Measurements from ENCODE around the gene CPEB2. TPM values are rescaled to one million over a fixed set of nuclear protein-coding genes. Genes with fewer than 3 reads are reported as not detected.
"Not testable (repeated sequence)": the region's sequence is repeated elsewhere in the genome, so short reads cannot be mapped to it uniquely, and the experiment has no call there.

CPEB2 gene
- total RNA-seq, 1 donor from 2014 or later = 27.8 TPM

DNA sequence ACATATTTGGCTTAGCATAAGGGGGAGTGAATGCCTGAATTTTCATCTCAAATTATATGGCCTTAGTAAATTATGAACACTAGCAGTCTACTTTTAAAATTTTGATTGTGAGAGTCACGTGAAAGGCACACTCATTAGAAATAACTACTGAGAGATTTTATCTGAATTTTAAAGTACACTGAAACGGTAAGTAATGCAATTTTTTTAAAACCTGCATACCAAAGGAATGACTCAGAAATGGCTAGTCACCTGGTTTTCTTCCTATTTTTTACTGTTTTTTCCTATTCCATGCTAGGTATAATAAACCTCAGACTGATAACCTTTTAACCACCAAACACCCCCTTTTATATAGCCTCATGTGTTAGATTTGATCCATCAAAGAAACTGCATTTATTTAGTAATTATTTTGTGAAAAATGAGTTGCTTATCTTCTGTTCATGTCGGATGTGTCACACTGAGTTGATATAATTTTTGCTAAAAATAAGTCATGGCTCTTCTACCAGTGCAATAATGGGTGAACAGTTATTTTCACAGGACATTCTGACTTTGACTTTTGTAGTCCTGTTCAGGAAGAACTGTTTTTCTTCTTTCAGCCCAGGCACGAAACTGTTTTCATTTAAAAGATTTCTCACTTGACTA is 40.4 kb downstream of the CPEB2 start:
- DNase-seq (ENCODE audit: extremely low read depth, low read depth, low spot score) = peak; percentile 42

- no peak for DNase-seq (ENCODE audit: extremely low read depth, low read depth, low spot score)
Measured at GRCh38 chr4:15043226-15043625, 40.9 kb downstream of the CPEB2 start.

DNA sequence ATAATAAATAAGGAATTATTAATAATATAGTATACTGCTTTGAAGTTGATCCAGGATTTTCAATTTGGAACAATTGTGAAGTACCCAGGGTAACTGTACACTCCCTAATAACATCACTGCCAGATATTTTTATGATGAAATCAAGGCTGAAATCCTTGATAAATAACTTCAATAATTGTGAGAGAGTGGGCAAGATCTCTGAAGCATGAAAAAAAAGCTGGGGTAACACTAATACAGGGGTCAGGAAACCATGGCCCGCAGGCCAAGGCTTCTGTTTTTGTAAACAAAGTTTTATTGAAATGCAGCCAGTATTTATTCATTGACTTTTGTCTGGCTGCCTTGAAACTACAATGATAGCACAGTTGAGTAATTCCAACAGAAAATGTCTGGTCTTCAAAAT is 41.6 kb downstream of the CPEB2 start:
- no peak for DNase-seq (ENCODE audit: extremely low read depth, low read depth, low spot score)

DNA sequence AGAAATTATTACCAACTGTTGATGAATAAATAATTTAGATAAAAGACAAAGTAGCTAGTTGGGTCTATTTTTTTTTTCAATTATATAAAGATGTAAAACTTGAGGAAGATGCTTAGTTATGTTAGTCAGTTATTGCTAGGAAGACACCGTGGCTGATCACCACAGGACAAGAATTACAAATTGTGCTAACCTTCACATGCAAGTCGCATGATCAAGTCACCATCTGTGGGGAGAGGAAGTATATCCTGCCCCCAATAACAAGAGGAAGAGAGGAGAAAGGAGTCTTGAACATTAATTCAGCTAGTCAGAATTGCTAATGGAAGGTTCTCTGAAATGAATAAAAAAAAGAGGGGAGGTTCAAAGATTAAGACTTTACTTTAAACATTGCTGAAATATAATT is 52.3 kb downstream of the CPEB2 start:
- DNase-seq (ENCODE audit: extremely low read depth, low read depth, low spot score) = no peak

DNA sequence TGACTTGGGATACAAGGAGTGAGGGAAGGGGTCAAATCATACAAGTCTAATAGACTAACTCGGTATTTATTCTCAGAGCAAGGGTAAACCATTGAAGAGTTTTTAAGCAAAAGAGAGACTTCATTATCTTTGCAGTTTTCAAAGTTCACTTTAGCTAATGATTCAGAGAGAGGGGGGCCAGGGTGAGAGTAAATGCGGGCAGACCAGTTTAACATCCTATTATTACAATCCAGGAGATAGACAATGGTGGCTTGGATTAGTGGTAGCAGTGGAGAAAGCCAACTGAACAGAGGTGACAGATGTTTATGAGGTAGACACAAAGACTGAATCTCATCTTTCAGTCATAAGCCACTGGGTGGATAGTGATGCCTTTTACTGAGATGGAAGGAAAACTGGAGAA is 57.9 kb downstream of the CPEB2 start:
- DNase-seq (ENCODE audit: extremely low read depth, low read depth, low spot score) = no peak

- no peak for DNase-seq (ENCODE audit: extremely low read depth, low read depth, low spot score)
Measured at GRCh38 chr4:15063341-15063740, 61.1 kb downstream of the CPEB2 start.

- no peak for DNase-seq (ENCODE audit: extremely low read depth, low read depth, low spot score)
Measured at GRCh38 chr4:15065516-15065915, 63.2 kb downstream of the CPEB2 start.

- DNase-seq (ENCODE audit: extremely low read depth, low read depth, low spot score) = no peak
Measured at GRCh38 chr4:15066140-15066539, 63.9 kb downstream of the CPEB2 start.

DNA sequence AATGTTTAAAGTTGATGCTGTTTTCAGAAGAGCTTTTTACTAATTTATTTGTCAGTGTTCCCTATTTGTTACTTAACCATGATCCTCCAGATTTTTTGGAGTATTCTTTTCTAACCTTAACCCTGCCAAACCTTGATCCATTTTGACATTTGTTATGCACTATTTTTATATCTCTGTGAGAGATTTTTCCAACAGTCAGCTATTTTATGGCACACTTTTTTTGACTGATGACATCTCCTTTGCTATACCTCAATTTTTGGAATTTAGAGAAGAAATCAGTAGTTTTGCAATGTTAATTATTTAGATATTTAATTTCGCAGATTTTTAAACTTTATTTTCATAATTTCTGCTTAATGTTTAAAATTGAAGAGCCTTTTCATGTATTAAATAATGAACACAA is 66.0 kb downstream of the CPEB2 start:
- no peak for DNase-seq (ENCODE audit: extremely low read depth, low read depth, low spot score)

DNA sequence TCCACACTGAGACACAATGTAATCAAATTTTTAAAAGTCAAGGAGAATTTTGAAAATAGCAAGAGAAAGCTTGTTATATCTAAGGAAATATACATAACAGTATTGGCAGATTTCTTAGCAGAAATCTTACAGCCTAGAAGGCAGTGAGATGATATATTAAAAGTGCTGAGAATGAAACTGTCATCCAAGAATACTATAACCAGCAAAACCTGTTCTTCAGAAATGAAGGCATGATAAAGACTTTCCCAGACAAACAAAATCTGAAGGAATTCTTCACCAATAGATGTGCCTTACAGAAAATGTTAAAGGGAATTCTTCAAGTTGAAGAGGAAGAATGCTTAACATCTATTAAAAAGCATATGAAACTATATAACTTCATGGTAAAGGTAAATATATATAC is 73.6 kb downstream of the CPEB2 start:
- no peak for DNase-seq (ENCODE audit: extremely low read depth, low read depth, low spot score)

- DNase-seq (ENCODE audit: extremely low read depth, low read depth, low spot score) = no peak
Measured at GRCh38 chr4:15077969-15078368, 75.7 kb downstream of the CPEB2 start.

GRCh38 chr4:15078682-15079642 is 76.7 kb downstream of the CPEB2 start:
- DNase-seq (ENCODE audit: extremely low read depth, low read depth, low spot score) = no peak

DNA sequence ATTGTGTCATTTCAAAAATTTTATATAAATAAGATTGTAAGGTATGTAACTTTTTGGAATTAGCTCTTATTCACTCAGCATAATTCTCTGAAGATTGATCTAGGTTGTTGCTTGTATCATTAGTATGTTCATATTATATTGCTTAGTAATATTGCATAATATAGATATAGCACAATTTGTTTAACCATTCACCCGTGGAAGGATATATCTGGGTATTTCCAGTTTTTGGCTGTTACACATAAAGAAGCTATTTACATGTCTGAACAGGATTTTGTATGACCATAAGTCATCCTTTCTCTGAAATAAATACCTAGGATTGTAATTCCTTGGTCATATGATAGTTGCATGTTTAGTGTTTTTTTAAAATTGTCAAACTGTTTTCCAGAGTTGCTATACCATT is 82.5 kb downstream of the CPEB2 start:
- no peak for DNase-seq (ENCODE audit: extremely low read depth, low read depth, low spot score)

DNA sequence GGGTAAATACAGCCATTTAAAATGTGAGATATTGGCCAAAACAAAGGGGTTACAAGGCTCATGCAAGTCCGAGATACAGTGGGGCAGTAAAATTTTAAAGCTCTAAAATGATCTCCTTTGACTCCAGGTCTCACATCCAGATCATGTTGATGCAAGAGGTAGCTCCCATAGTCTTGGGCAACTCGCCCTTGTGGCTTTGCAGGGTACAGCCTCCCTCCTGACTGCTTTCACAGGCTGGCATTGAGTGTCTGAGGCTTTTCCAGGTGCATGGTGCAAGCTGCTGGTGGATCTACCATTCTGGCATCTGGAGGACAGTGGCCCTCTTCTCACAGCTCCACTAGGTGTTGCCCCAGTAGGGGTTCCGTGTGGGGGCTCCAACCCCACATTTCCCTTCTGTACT is 83.5 kb downstream of the CPEB2 start:
- not testable (repeated sequence) for DNase-seq (ENCODE audit: extremely low read depth, low read depth, low spot score)

GRCh38 chr4:15086259-15086658 is 84.0 kb downstream of the CPEB2 start:
- DNase-seq (ENCODE audit: extremely low read depth, low read depth, low spot score) = not testable (repeated sequence)

DNA sequence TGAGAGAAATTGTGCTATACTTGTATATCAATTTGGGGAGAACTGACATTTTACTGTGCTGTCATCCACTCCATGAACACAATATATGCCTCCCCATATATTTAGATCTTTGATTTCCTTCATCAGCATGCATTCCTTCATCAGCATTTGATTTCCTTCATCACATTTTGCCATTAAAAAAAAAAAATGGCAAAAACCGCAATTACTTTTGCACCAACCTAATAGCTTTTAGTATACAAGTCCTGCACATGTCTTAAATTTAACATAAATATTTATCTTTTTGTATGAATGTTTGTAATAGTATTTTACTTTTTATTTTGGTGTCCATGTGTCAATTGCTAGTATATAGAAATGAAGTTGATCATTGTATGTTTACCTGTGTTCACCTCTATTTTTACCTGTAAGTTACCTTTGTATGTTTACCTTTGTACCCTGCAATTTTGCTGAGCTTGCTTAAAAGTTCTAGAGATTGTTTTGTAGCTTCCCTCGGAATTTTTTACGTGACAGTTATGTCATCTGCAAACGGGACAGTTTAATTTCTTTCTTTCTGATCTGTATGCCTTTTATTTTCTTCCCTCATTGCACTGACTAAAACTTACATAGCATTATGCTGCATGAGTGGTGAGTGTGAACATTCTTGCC is 86.2 kb downstream of the CPEB2 start:
- no peak for DNase-seq (ENCODE audit: extremely low read depth, low read depth, low spot score)

GRCh38 chr4:15089979-15090378 is 87.7 kb downstream of the CPEB2 start:
- DNase-seq (ENCODE audit: extremely low read depth, low read depth, low spot score) = no peak

- DNase-seq (ENCODE audit: extremely low read depth, low read depth, low spot score) = no peak
Measured at GRCh38 chr4:15100380-15100779, 98.1 kb downstream of the CPEB2 start.

GRCh38 chr4:15100994-15101695 is 98.9 kb downstream of the CPEB2 start:
- no peak for DNase-seq (ENCODE audit: extremely low read depth, low read depth, low spot score)

DNA sequence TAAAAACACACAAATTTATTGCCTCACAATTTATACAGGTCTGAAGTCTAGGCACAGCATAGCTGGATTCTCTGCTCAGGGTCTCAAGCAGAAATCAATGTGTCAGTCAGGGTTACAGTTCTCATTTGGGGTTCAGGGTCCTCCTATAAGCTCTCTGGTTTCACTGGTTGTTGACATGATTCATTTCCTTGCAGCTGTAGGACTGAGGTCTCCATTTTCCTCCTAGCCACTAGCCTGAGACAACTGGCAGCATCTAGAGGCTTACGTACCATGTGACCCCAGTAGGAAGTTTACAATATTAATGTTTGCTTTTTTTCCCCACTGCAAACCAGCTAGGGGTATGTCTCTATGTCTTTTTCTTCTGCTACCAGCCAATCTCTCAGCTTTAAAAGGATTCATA is 102.5 kb downstream of the CPEB2 start:
- no peak for DNase-seq (ENCODE audit: extremely low read depth, low read depth, low spot score)

DNA sequence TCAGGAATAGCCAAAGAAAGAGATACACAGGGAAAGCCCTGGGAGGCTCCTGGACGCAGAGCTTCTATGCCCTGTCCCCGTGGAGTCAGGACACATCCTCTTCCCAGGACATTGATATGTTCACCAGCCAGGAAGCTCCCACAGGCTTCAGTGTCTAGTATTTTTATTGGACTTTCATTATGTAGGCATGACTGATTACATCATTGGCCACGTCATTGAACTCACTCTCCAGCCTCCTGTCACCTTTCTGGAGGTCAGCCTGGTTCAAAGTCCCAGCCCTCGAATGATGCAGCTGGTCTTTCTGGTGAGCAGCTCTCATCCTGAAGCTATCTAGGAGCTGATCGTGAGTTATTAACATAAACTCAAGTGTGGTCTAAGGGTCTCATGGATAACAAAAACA is 104.1 kb downstream of the CPEB2 start:
- DNase-seq (ENCODE audit: extremely low read depth, low read depth, low spot score) = no peak

Data from glomerular endothelial cell (primary cell).